Neutrophil (primary cell): ENCODE measurements around the gene TMEM154.

ENCODE experiments used
- H3K27ac ChIP-seq: fragments of 200-600 bp; sonication (generic); 2 replicates; pipeline ENCODE4 v1.5.1; 2016; ENCODE audit warnings: mild to moderate bottlenecking, moderate library complexity
- H3K27me3 ChIP-seq: fragments of 200-600 bp; sonication (generic); 2 replicates; pipeline ENCODE4 v1.6.0; 2016; ENCODE audit warnings: mild to moderate bottlenecking
- H3K36me3 ChIP-seq: fragments of 200-600 bp; sonication (generic); 2 replicates; pipeline ENCODE4 v1.5.1; 2017
- H3K4me1 ChIP-seq, 2 experiments: fragments of 200-600 bp in 1 of 2; sonication (generic) in 1 of 2; 1 replicate in 1 of 2; 2 replicates in 1 of 2; pipeline versions ENCODE4 v1.5.1 to v1.6.1; 2013 to 2016; ENCODE audit warnings: low read depth in 1 of 2, low read length in 1 of 2, mild to moderate bottlenecking in 1 of 2, moderate library complexity in 1 of 2; ENCODE audit not compliant: control insufficient read depth in 1 of 2, insufficient read depth in 1 of 2
- H3K4me3 ChIP-seq, 2 experiments: fragments of 200-600 bp in 1 of 2; sonication (generic) in 1 of 2; 1 replicate in 1 of 2; 2 replicates in 1 of 2; pipeline ENCODE4 v1.5.1; 2013 to 2016; ENCODE audit warnings: low read depth in 1 of 2, low read length in 1 of 2, mild to moderate bottlenecking in 1 of 2, moderate library complexity in 1 of 2
- H3K9me3 ChIP-seq: fragments of 200-600 bp; sonication (generic); 2 replicates; pipeline ENCODE4 v1.5.1; 2016
- TF ChIP-seq, protein P1 (sequence below): fragments of 200-600 bp; sonication (generic); IDR thresholded peaks from 2 replicates; pipeline ENCODE4 v1.5.1; 2016; ENCODE audit warnings: antibody characterized with exemption

Gene TMEM154

DNA sequence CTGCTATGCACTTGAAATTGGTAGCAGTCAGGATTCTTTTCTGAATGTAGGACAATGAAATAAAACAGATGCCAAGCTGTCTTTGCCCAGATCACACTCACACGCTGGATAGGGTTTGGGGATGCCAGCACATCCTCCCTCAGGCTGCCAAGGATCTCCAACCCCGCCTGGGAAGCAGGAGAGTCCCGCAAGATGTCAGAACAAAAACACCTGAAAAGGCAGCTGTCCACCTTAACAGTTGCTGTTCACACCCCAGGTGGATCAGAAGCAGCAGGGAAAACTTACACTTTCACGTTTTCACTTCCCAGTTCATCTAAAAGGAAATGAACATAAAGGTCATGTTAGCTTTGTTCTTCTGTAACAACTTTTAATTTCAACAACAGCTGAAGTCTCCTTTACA lies 35.7 kb downstream of the TMEM154 start:
- Histone ChIP-seq H3K27me3 (no peaks in the 10 kb centered on the region), H3K9me3 (no peaks in the 10 kb centered on the region), H3K36me3 (peaks cover 81% of the 10 kb centered on the region), H3K4me1 (peaks cover 88 to 100% of the 10 kb centered on the region in 2 experiments), H3K27ac (peak overlapping the region; percentile 99), H3K4me3 (peak overlapping the region; percentile 35 to 53)
- TF ChIP-seq, protein P1, sequence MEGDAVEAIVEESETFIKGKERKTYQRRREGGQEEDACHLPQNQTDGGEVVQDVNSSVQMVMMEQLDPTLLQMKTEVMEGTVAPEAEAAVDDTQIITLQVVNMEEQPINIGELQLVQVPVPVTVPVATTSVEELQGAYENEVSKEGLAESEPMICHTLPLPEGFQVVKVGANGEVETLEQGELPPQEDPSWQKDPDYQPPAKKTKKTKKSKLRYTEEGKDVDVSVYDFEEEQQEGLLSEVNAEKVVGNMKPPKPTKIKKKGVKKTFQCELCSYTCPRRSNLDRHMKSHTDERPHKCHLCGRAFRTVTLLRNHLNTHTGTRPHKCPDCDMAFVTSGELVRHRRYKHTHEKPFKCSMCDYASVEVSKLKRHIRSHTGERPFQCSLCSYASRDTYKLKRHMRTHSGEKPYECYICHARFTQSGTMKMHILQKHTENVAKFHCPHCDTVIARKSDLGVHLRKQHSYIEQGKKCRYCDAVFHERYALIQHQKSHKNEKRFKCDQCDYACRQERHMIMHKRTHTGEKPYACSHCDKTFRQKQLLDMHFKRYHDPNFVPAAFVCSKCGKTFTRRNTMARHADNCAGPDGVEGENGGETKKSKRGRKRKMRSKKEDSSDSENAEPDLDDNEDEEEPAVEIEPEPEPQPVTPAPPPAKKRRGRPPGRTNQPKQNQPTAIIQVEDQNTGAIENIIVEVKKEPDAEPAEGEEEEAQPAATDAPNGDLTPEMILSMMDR, result no peak

DNA sequence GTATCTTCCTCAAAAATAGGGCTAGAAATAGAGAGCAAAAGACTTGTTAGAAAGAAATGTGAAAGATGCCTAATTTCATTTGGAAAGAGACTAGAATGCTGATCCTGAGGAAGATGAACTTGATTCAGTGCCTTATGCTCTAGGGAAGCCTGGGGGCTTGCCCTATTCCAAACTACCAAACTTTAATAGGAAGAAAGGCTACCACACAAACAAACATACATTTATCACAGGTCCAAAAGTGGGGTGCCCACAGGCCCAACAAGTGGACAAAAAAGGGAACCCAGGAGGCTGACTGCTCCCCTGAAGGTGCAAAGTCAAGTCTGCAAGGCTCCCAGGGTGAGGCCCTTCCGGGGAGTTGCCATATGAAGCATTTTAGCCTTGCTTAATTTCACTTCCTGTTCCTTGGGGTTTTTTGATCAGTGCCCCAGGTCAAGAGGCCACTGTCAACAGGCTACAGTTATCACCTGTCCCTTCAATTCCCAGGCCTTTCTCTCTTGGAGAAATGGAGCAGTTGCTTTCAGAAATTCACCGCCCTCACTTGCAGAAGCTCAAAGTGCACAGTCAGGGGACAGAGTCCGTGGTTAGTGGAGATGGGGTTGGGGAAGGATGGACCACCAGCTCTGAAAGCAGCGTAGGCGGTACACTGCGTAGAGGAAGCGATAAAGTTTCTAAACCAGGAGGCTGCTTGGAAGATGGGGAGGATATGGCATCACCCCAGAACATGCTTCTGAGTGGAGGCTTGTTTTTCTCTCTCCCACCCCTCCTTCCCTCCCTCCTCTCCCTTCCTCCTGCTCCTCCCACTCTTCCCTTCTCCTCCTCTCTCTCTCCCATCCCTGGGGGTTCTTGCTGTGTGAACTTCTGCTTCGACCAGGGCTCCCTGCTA lies 36.4 kb downstream of the TMEM154 start:
- Histone ChIP-seq H3K9me3 (no peaks in the 10 kb centered on the region), H3K27ac (peak overlapping the region; percentile 99), H3K4me1 (peaks cover 89 to 100% of the 10 kb centered on the region in 2 experiments), H3K36me3 (peaks cover 81% of the 10 kb centered on the region), H3K4me3 (peak overlapping the region; percentile 35 to 53), H3K27me3 (no peaks in the 10 kb centered on the region)
- TF ChIP-seq, protein P1, result peak; percentile 50

DNA sequence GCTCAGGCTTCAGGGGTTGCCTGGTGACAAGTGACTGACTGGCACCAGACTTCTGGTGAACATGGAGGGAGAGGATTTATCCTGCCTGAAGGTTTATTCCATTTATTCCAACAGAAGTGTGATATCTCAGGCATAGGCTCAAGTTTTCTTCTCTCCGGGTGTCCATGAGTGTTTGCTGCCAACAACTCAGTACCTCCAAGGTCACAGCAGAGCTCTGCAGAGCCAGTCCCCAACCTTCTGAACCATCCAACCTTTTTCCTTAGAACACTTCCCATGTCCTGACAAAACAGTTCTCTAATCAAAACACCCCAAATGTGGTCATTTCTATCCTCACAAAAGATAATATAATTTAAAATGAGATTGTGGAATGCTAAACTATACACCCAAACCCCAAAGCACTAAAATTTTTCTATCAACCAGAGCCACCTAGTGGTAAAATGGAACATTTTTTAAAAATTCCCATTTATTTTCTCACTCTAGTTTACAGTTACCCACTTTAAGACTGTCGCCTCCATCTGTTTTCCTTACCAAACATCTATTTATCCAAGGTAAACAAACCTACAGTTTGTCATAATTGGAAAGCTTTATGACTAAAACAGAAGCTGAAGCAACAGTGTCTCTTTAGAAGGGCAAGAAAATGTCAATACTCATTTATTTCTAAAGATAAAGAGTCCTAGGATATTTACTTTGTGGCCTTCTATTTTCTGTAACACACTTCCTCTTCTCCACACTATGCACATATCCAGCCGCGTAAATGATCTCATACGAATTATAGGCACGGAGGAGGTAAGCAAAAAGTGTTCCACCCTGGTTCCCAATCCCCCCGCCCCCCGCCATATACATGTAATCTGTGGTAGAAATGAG lies 39.5 kb downstream of the TMEM154 start:
- Histone ChIP-seq H3K36me3 (peaks cover 77% of the 10 kb centered on the region), H3K9me3 (no peaks in the 10 kb centered on the region)
- TF ChIP-seq, protein P1, result no peak

DNA sequence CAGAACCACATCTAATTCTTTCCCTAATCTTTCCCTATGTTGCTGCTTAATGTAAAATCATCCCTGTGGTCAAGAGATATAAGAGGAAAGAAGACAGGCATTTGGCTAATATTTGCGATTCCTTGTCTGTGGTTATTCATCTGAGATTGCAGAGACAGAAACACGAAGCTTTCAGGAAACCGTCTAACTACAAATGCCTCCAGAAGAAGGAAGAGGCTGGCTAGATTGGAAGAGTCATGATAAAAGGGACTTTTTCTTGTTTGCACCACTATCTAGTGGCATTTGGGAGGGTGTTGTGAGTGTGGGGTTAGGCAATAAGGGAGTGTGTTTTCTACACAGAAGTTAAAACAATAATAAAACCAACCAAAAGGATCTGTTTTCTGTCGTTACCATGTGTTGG lies 43.9 kb downstream of the TMEM154 start:
- Histone ChIP-seq H3K36me3 (peaks cover 90% of the 10 kb centered on the region), H3K4me3 (peak overlapping the region; percentile 23 to 42), H3K27ac (peak overlapping the region; percentile 99), H3K9me3 (no peaks in the 10 kb centered on the region), H3K27me3 (no peaks in the 10 kb centered on the region), H3K4me1 (peaks cover 79 to 81% of the 10 kb centered on the region in 2 experiments)
- TF ChIP-seq, protein P1, result peak; percentile 35

More for the DNA sequence above, 39.5 kb downstream of the TMEM154 start:
- Histone ChIP-seq H3K27me3 (no peaks in the 10 kb centered on the region), H3K27ac (peak overlapping the region; percentile 99), H3K4me3 (peak overlapping the region in 1 of 2 experiments; percentile 10), H3K4me1 (peaks cover 98 to 100% of the 10 kb centered on the region in 2 experiments)

DNA sequence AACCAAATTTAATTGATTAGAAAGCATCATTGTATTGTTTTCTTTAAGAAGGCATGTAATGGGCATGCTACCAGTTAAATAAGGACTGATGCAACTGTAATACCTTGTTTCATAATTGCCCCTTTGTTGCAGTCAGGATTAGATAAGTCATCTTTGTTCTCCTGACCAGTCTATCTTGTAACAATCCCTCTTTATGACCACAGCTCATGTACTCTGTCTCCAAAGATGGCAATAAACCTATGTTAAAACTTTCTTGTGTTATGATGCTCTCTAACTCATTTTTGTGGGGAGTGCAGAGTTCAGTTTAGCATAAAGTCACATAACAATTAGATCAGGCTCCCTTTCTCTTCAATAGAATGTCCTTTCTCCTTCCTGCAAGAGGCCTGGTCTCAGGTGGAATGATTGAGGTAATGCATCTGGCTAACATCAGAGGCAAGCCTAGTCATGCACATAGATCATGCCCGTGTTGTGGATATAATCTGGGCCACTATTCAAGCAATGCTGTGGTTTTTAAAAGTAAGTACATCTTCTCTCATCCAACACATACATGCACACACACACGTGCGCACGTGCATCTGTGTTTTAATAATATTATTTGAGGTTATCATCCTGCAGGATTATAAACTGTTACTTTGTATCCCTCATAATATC lies 45.6 kb downstream of the TMEM154 start:
- TF ChIP-seq, protein P1, result no peak
- peaks cover 83% of the 10 kb centered on the region for H3K36me3 ChIP-seq
- no peaks in the 10 kb centered on the region for H3K9me3 ChIP-seq
- peaks cover 63 to 64% of the 10 kb centered on the region in 2 experiments for H3K4me1 ChIP-seq
- H3K4me3 ChIP-seq, result no peak overlapping the region
- H3K27me3 ChIP-seq, result no peaks in the 10 kb centered on the region
- peak overlapping the region; percentile 99 for H3K27ac ChIP-seq
